GM18526 (cell line): ENCODE data around the gene NT5M.

Experiments used
- POLR2A ChIP-seq: IDR thresholded peaks from 3 replicates; pipeline ENCODE4 v1.6.1; 2011; ENCODE audit not compliant: insufficient read length; ENCODE audit errors: extremely low read depth

The NT5M gene

GRCh38 chr17:17387498-17388362 is 84.6 kb downstream of the NT5M start:
- no peak for TF ChIP-seq POLR2A

DNA sequence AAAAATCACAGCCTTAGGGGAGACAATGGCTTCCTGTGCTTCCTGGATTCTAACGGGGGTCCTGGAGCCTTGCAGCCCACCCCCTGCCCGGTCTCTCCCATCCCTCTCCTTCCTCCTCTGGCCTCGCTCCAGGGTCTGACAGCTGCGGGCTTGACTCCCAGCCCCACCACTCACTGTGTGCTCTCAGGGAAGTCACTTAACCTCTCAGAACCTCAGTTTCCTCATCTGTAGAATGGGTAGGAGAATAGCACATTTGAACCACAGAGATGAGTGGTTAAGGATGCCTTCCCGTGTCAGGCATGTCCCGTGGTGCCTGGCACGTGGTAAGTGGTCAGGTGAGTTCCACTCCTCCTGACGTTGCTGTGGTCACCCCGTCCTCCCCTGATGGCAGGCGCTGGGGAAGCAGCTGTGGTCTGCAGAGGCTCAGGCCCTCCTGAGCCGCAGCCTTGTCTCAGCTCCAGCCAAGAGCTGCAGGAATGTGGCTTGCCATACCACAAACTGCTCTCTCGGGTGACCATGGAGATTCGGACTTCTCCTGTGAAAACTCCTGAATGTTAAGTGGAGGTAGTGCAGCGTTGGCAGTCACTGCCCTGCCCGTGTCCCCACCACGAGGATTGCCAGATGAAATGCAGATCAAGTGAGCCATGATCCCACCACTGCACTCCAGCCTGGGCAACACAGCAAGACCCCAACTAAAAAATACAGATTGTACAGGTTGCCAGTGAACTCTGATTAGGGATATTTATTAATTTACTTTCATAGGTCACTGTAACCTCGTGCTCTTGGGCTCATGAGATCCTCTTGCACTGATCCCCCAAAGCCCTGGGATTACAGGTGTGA is 85.7 kb downstream of the NT5M start:
- no peak for TF ChIP-seq POLR2A

- no peak for TF ChIP-seq POLR2A
Measured at GRCh38 chr17:17391668-17392370, 88.6 kb downstream of the NT5M start.

DNA sequence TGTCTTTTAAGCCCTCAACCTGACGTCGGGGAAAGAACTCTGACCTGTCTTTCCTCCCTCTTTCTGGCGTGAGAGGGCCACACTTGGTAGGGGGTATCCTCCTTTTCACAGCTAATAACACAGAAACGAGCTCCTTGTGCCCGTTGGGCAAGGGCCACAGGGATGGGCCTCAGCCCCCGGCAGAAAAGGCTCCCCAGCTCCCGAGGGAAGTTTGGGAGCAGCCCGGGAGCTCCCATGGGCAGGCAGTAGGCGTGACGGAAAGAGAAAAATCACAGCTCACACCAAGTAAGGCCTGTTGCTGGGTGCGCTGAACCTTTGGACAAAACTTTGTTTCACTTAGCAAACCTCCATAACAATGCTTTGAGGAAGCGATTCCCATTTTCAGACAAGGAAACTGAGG is 90.8 kb downstream of the NT5M start:
- no peak for TF ChIP-seq POLR2A

GRCh38 chr17:17394494-17394893 is 91.3 kb downstream of the NT5M start:
- no peak for TF ChIP-seq POLR2A

GRCh38 chr17:17395246-17395802 is 92.2 kb downstream of the NT5M start:
- TF ChIP-seq POLR2A: no peak

GRCh38 chr17:17395885-17396284 is 92.7 kb downstream of the NT5M start:
- TF ChIP-seq POLR2A: no peak
